Measurements from ENCODE around the gene SH3GLB2. TPM values are rescaled to one million over a fixed set of nuclear protein-coding genes. Genes with fewer than 3 reads are reported as not detected.
A peak's percentile ranks its signal among the peaks of the same experiment; 100 is the strongest.
"Not testable (repeated sequence)": the region's sequence is repeated elsewhere in the genome, so short reads cannot be mapped to it uniquely, and the experiment has no call there.

SH3GLB2 gene
- total RNA-seq, 1 donor from 2014 or later = 28.6 TPM

GRCh38 chr9:129022037-129022436 lies 6.1 kb downstream of the SH3GLB2 start:
- DNase-seq (ENCODE audit: low read depth in 2 of 2) = no peak

DNA sequence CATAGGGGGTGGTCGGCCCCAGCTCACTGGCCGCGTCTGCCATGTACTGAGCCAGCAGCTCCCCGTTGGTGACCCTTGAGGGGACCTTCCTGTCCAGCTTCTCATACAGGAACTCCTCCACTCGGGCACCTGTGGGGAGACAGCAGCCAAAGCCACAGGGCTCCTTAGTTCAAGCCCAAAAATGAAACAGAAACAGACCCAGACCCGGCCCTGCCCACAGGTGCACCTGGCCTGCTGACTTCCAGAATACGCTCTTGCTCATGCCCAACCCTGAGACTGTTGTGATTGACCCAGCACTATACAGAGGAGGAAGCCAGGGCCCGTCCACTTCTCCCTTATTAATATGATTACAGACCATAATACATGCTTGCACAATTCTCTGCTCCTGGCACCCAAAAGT lies 7.0 kb downstream of the SH3GLB2 start:
- DNase-seq (ENCODE audit: low read depth in 2 of 2) = no peak

- DNase-seq (ENCODE audit: low read depth in 2 of 2) = no peak
Measured at GRCh38 chr9:129014608-129015007, 13.5 kb downstream of the SH3GLB2 start.

GRCh38 chr9:129014124-129014523 lies 14.0 kb downstream of the SH3GLB2 start:
- DNase-seq (ENCODE audit: low read depth in 2 of 2) = no peak

GRCh38 chr9:129013674-129014073 lies 14.5 kb downstream of the SH3GLB2 start:
- no peak for DNase-seq (ENCODE audit: low read depth in 2 of 2)

- no peak for DNase-seq (ENCODE audit: low read depth in 2 of 2)
Measured at GRCh38 chr9:129012893-129013448, 15.2 kb downstream of the SH3GLB2 start.

- DNase-seq (ENCODE audit: low read depth in 2 of 2) = no peak
Measured at GRCh38 chr9:129012343-129012742, 15.8 kb downstream of the SH3GLB2 start.

- no peak for DNase-seq (ENCODE audit: low read depth in 2 of 2)
Measured at GRCh38 chr9:129011761-129012181, 16.4 kb downstream of the SH3GLB2 start.

- no peak for DNase-seq (ENCODE audit: low read depth in 2 of 2)
Measured at GRCh38 chr9:129011170-129011569, 17.0 kb downstream of the SH3GLB2 start.

- DNase-seq (ENCODE audit: low read depth in 2 of 2) = no peak
Measured at GRCh38 chr9:129010267-129010975, 17.7 kb downstream of the SH3GLB2 start.

GRCh38 chr9:129009584-129010141 lies 18.5 kb downstream of the SH3GLB2 start:
- DNase-seq (ENCODE audit: low read depth in 2 of 2) = no peak

GRCh38 chr9:129008986-129009583 lies 19.0 kb downstream of the SH3GLB2 start:
- DNase-seq (ENCODE audit: low read depth in 2 of 2) = no peak

GRCh38 chr9:129008469-129008965 lies 19.6 kb downstream of the SH3GLB2 start:
- DNase-seq (ENCODE audit: low read depth in 2 of 2) = no peak

GRCh38 chr9:129007766-129008468 lies 20.2 kb downstream of the SH3GLB2 start:
- DNase-seq (ENCODE audit: low read depth in 2 of 2) = no peak

DNA sequence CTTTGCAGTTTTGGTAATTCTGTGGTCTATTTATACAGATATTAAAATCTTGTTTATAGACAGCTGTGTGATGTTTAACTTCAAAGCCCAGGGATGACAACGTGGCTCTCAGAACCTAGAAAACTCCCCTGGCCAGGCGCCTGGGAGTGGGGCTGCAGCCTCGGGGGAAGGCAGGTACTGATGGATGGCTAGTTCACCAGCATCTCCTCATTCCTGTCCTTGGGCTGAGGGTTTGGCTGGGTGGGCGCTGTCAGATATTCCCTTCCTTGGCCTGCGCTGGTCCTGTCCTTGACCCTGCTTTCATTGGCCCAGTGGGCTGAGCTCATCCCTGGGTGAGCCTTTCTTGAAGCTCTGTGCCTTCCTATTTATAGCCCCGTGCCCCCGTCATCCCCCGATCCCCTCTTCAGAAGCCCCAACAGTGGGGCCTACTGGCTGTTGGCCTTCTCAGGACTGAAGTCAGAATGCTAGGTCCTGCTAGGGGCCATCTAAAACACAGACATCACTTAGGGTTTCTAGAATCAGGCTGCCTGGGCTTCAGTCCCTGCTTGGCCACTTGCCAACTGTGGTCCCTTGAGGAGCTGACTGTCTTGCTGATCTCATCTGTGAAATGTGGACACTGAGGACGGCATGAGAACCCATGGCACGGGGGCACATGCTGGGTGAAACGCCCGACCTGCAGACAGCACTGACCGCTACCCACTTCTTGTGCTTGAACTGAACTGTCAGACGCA lies 20.9 kb downstream of the SH3GLB2 start:
- no peak for DNase-seq (ENCODE audit: low read depth in 2 of 2)

- peak; percentile 77 to 83 for DNase-seq (ENCODE audit: low read depth in 2 of 2)
Measured at GRCh38 chr9:129006328-129007034, 21.6 kb downstream of the SH3GLB2 start.

- no peak for DNase-seq (ENCODE audit: low read depth in 2 of 2)
Measured at GRCh38 chr9:129005336-129005997, 22.7 kb downstream of the SH3GLB2 start.

DNA sequence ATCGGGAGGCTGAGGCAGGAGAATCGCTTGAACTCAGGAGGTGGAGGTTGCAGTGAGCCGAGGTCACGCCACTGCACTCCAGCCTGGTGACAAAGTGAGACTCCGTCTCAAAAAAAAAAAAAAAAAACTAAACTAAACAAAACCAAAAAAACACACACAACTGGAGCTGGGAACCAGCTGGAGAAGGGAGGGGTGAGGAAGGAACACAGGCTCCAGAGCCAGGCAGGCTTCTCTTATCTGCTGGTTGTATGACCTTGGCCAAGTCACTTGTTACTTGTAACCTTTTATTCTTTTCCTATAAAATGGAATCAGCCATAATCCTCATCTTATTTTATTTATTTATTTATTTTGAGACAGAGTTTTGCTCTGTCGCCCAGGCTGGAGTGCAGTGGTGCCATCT lies 24.0 kb downstream of the SH3GLB2 start:
- not testable (repeated sequence) for DNase-seq (ENCODE audit: low read depth in 2 of 2)

GRCh38 chr9:129002992-129003391 lies 25.1 kb downstream of the SH3GLB2 start:
- DNase-seq (ENCODE audit: low read depth in 2 of 2) = no peak
